Chondrocyte (in vitro differentiated cells): ENCODE results near the gene PRDX4. TPM values are rescaled to one million over a fixed set of nuclear protein-coding genes. Genes with fewer than 3 reads are reported as not detected.

Source experiments
- DNase-seq: peaks from one replicate; pipeline ENCODE4 v3.0.0; 2021; ENCODE audit warnings: mixed read lengths, low spot score
- H3K27ac Mint-ChIP-seq: one replicate; pipeline ENCODE4 v1.8.0; 2021; ENCODE audit warnings: mild to moderate bottlenecking, moderate library complexity, mixed read lengths; ENCODE audit not compliant: unreplicated experiment
- H3K27me3 Mint-ChIP-seq: 2 replicates; pipeline ENCODE4 v1.8.0; 2021; ENCODE audit warnings: low read depth, mixed read lengths
- H3K36me3 Mint-ChIP-seq: 2 replicates; pipeline ENCODE4 v1.8.0; 2021; ENCODE audit warnings: low read depth, mixed read lengths
- H3K4me1 Mint-ChIP-seq: 2 replicates; pipeline ENCODE4 v1.8.0; 2021; ENCODE audit warnings: low read depth, mild to moderate bottlenecking, mixed read lengths
- H3K4me3 Mint-ChIP-seq: one replicate; pipeline ENCODE4 v1.8.0; 2021; ENCODE audit warnings: mild to moderate bottlenecking, moderate library complexity, mixed read lengths; ENCODE audit not compliant: unreplicated experiment
- H3K9me3 Mint-ChIP-seq: 2 replicates; pipeline ENCODE4 v1.8.0; 2021; ENCODE audit warnings: low read depth, mixed read lengths
- total RNA-seq: library from RNA; stranded (reverse); gene quantifications from 3 replicates; pipeline ENCODE4 v1.2.1, GENCODE V29; 2021
- TF ChIP-seq, protein P1 (sequence below): fragments of 200-600 bp; sonication (generic); IDR thresholded peaks from 2 replicates; pipeline ENCODE4 v1.5.0; 2021; ENCODE audit warnings: antibody characterized with exemption, mild to moderate bottlenecking, moderate library complexity

Gene PRDX4
- total RNA-seq, 1 donor from 2014 or later = 428 TPM

DNA sequence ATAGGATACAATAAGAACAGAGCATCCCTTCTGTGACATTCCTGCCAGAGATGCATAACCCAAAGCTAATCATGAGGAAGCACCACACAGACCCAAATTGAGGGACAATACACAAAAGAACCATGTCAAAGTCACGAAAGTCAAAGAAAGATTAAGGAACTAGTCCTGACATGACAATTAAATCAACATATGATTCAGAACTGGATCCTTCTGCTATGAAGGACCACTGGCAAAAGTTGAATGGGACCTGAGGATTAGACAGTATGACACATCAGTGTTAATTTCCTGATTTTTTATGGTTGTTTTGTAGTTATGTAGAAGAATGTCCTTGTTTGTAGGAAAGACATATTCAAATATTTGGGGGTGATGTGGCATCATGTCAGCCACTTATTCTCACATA is 61.9 kb downstream of the PRDX4 start:
- Mint-ChIP-seq H3K27me3 (no peaks in the 10 kb centered on the region), H3K36me3 (peaks cover 29% of the 10 kb centered on the region), H3K9me3 (no peaks in the 10 kb centered on the region), H3K4me1 (no peaks in the 10 kb centered on the region), H3K4me3 (no peak overlapping the region), H3K27ac (no peak overlapping the region)
- TF ChIP-seq, protein P1, sequence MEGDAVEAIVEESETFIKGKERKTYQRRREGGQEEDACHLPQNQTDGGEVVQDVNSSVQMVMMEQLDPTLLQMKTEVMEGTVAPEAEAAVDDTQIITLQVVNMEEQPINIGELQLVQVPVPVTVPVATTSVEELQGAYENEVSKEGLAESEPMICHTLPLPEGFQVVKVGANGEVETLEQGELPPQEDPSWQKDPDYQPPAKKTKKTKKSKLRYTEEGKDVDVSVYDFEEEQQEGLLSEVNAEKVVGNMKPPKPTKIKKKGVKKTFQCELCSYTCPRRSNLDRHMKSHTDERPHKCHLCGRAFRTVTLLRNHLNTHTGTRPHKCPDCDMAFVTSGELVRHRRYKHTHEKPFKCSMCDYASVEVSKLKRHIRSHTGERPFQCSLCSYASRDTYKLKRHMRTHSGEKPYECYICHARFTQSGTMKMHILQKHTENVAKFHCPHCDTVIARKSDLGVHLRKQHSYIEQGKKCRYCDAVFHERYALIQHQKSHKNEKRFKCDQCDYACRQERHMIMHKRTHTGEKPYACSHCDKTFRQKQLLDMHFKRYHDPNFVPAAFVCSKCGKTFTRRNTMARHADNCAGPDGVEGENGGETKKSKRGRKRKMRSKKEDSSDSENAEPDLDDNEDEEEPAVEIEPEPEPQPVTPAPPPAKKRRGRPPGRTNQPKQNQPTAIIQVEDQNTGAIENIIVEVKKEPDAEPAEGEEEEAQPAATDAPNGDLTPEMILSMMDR = no peak
- DNase-seq = no peak

DNA sequence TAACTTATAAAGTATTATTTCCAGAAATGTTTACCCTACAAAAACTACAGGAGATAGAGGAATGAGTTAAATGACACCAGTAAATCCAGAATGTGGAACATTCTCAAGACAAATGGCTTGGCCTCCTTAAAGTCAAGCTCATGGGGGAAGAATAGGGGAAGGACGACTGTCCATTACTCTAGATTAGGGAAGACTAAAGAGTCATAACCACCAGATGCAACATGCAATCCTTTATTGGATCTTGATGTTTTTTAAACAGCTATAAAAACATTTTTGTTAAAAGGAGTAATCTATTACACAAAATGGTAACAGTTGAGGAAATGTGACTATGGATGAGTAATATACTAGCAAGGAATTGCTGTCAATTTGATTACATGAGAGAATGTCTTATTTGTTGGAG is 64.7 kb downstream of the PRDX4 start:
- no peak for DNase-seq
- Mint-ChIP-seq H3K9me3 (no peaks in the 10 kb centered on the region), H3K27me3 (no peaks in the 10 kb centered on the region), H3K4me1 (peaks cover 6% of the 10 kb centered on the region), H3K27ac (no peak overlapping the region), H3K4me3 (no peak overlapping the region), H3K36me3 (peaks cover 20% of the 10 kb centered on the region)
- TF ChIP-seq, protein P1 = no peak

DNA sequence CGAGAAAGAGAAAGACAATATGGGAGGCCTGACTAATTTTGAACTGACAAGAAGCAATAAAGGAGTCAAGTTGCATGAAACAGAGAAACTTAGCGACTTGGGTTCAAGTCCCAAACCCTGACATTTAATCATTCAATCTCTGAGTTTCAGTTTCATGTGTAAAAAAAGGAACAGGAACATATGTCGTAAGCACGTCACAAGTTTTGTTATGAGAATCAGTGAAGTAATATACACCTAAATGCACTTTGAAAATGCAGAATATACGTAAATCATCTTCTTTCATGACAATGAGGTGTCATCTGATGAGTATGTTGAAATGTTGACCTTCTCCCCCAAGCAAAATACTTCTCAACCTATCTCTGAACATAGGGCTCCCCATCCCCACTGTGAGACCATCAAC is 65.4 kb downstream of the PRDX4 start:
- Mint-ChIP-seq H3K36me3 (peaks cover 19% of the 10 kb centered on the region), H3K27me3 (no peaks in the 10 kb centered on the region), H3K4me1 (peaks cover 11% of the 10 kb centered on the region), H3K9me3 (no peaks in the 10 kb centered on the region), H3K27ac (no peak overlapping the region), H3K4me3 (no peak overlapping the region)
- DNase-seq = no peak
- TF ChIP-seq, protein P1 = no peak

Other genes starting within 250 kb of the PRDX4 start
- gene ACOT9, start 75.8 kb downstream of the PRDX4 start, total RNA-seq = 69.3 to 99.6 TPM (median 94.6 TPM) in 3 replicates
- gene SAT1, start 115.7 kb downstream of the PRDX4 start, total RNA-seq = 157 to 264 TPM (median 263 TPM) in 3 replicates
- gene APOO, start 240.4 kb downstream of the PRDX4 start, total RNA-seq = 29.1 to 46.3 TPM (median 30.1 TPM) in 3 replicates
- 0.30 TPM in 1 of 3 replicates, not detected in the others for gene CXorf58, start 240.5 kb downstream of the PRDX4 start, total RNA-seq